ENCODE data around the gene PROC.

PROC gene

DNA sequence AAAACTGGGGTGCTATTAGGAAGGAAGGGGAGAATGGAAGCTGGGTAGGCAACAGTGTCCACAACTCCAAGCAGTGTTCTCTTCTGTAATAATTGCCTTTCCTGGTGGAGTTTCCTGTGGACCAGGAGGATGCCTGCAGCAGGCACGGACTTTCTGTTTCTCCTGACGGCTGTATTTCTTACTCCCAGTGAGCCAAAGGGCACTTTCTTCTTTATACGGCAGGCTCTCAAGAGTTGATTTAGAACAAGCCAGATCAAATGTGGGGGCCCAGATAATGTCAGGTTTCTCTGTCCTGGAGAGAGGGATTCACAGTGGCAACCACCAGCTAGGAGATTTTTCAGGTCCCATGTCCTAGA, 13.0 kb upstream of the PROC start:
- H3K4me2 ChIP-seq (ENCODE audit: insufficient read depth, low read length), result no peak overlapping the region
- DNase-seq, result no peak
- no peak for ATAC-seq (ENCODE audit: insufficient read depth, low read depth)

GRCh38 chr2:127406454-127406853, 11.8 kb upstream of the PROC start:
- no peaks in the 10 kb centered on the region for H3K27me3 ChIP-seq (ENCODE audit: insufficient read depth, low read length, poor library complexity)
- no peak for ATAC-seq (ENCODE audit: insufficient read depth, low read depth)

More for the DNA sequence above, 13.0 kb upstream of the PROC start:
- Histone ChIP-seq H3K79me2 (ENCODE audit: insufficient read depth, low read length) (no peaks in the 10 kb centered on the region), H3K27ac (ENCODE audit: low read length) (no peak overlapping the region), H4K20me1 (ENCODE audit: insufficient read depth, low read length) (no peaks in the 10 kb centered on the region), H3K27me3 (ENCODE audit: insufficient read depth, low read length, poor library complexity) (no peaks in the 10 kb centered on the region), H3K4me3 (ENCODE audit: low read depth in 1 of 2, low read length in 2 of 2) (no peak overlapping the region), H3K9ac (ENCODE audit: low read depth, low read length) (no peak overlapping the region), H3K36me3 (ENCODE audit: insufficient read depth, low read length) (no peaks in the 10 kb centered on the region), H3K9me3 (ENCODE audit: insufficient read depth, low read length, severe bottlenecking) (no peaks in the 10 kb centered on the region), H3K4me1 (ENCODE audit: insufficient read depth, low read length) (peaks cover 18% of the 10 kb centered on the region), H2AFZ (ENCODE audit: low read depth, low read length) (no peak overlapping the region)
- TF ChIP-seq CTCF (IDR thresholded peaks at IDR 0.05; ENCODE audit: borderline replicate concordance, extremely low read depth, low read length, poor library complexity, severe bottlenecking) (no peak), EZH2 (IDR thresholded peaks at IDR 0.05; ENCODE audit: borderline replicate concordance, low read depth, low read length, severe bottlenecking) (no peak)

GRCh38 chr2:127407091-127407490, 11.1 kb upstream of the PROC start:
- H4K20me1 ChIP-seq (ENCODE audit: insufficient read depth, low read length), result no peaks in the 10 kb centered on the region
- peak overlapping the region in 1 of 2 experiments; percentile 44; a peak in 1 of 4 replicates for H3K4me3 ChIP-seq (ENCODE audit: low read depth in 1 of 2, low read length in 2 of 2)
- H3K4me1 ChIP-seq (ENCODE audit: insufficient read depth, low read length), result peaks cover 18% of the 10 kb centered on the region
- no peak for ATAC-seq (ENCODE audit: insufficient read depth, low read depth)
- H3K9me3 ChIP-seq (ENCODE audit: insufficient read depth, low read length, severe bottlenecking), result no peaks in the 10 kb centered on the region
- no peak for DNase-seq
- no peaks in the 10 kb centered on the region for H3K27me3 ChIP-seq (ENCODE audit: insufficient read depth, low read length, poor library complexity)
- H3K79me2 ChIP-seq (ENCODE audit: insufficient read depth, low read length), result no peaks in the 10 kb centered on the region
- peak overlapping the region; percentile 43 for H3K9ac ChIP-seq (ENCODE audit: low read depth, low read length)
- no peaks in the 10 kb centered on the region for H3K36me3 ChIP-seq (ENCODE audit: insufficient read depth, low read length)
- H3K4me2 ChIP-seq (ENCODE audit: insufficient read depth, low read length), result peak overlapping the region; percentile 69
- H2AFZ ChIP-seq (ENCODE audit: low read depth, low read length), result peak overlapping the region; percentile 77
- TF ChIP-seq EZH2 (IDR thresholded peaks at IDR 0.05; ENCODE audit: borderline replicate concordance, low read depth, low read length, severe bottlenecking) (no peak), CTCF (IDR thresholded peaks at IDR 0.05; ENCODE audit: borderline replicate concordance, extremely low read depth, low read length, poor library complexity, severe bottlenecking) (no peak)
- H3K27ac ChIP-seq (ENCODE audit: low read length), result peak overlapping the region; percentile 70

More at GRCh38 chr2:127406454-127406853, 11.8 kb upstream of the PROC start:
- no peak overlapping the region for H3K9ac ChIP-seq (ENCODE audit: low read depth, low read length)
- no peaks in the 10 kb centered on the region for H4K20me1 ChIP-seq (ENCODE audit: insufficient read depth, low read length)
- no peak overlapping the region for H3K4me2 ChIP-seq (ENCODE audit: insufficient read depth, low read length)
- TF ChIP-seq CTCF (IDR thresholded peaks at IDR 0.05; ENCODE audit: borderline replicate concordance, extremely low read depth, low read length, poor library complexity, severe bottlenecking), result no peak
- no peak for TF ChIP-seq EZH2 (IDR thresholded peaks at IDR 0.05; ENCODE audit: borderline replicate concordance, low read depth, low read length, severe bottlenecking)
- H3K36me3 ChIP-seq (ENCODE audit: insufficient read depth, low read length), result no peaks in the 10 kb centered on the region
- no peaks in the 10 kb centered on the region for H3K9me3 ChIP-seq (ENCODE audit: insufficient read depth, low read length, severe bottlenecking)
- H3K27ac ChIP-seq (ENCODE audit: low read length), result no peak overlapping the region
- peaks cover 18% of the 10 kb centered on the region for H3K4me1 ChIP-seq (ENCODE audit: insufficient read depth, low read length)
- no peak for DNase-seq
- no peaks in the 10 kb centered on the region for H3K79me2 ChIP-seq (ENCODE audit: insufficient read depth, low read length)
- no peak overlapping the region for H2AFZ ChIP-seq (ENCODE audit: low read depth, low read length)
- no peak overlapping the region for H3K4me3 ChIP-seq (ENCODE audit: low read depth in 1 of 2, low read length in 2 of 2)

DNA sequence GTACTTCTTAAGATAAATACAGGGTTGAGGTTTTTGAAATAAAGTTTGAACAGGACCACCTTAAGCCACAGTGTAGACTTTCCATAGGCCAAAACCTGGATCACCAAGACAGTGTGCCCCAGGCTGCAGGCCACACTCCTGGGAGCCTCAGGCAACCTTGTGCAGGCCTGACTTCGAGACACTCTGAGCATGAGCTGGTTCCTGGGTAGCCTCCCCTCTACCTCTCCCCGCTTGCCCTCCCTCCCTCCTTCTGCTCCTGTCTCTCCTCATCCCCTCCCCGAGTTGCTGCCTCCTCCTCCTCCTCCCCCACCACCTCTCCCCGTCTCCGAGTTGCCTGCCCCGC, 10.6 kb upstream of the PROC start:
- H3K4me2 ChIP-seq (ENCODE audit: insufficient read depth, low read length), result peak overlapping the region; percentile 69
- H3K36me3 ChIP-seq (ENCODE audit: insufficient read depth, low read length), result no peaks in the 10 kb centered on the region
- ATAC-seq (ENCODE audit: insufficient read depth, low read depth) (peak; percentile 80), DNase-seq (no peak)
- no peaks in the 10 kb centered on the region for H3K79me2 ChIP-seq (ENCODE audit: insufficient read depth, low read length)
- peak overlapping the region; percentile 43 for H3K9ac ChIP-seq (ENCODE audit: low read depth, low read length)
- peaks cover 18% of the 10 kb centered on the region for H3K4me1 ChIP-seq (ENCODE audit: insufficient read depth, low read length)
- peak overlapping the region; percentile 70 for H3K27ac ChIP-seq (ENCODE audit: low read length)
- H4K20me1 ChIP-seq (ENCODE audit: insufficient read depth, low read length), result no peaks in the 10 kb centered on the region
- no peak for TF ChIP-seq EZH2 (IDR thresholded peaks at IDR 0.05; ENCODE audit: borderline replicate concordance, low read depth, low read length, severe bottlenecking)
- no peak for TF ChIP-seq CTCF (IDR thresholded peaks at IDR 0.05; ENCODE audit: borderline replicate concordance, extremely low read depth, low read length, poor library complexity, severe bottlenecking)
- no peaks in the 10 kb centered on the region for H3K9me3 ChIP-seq (ENCODE audit: insufficient read depth, low read length, severe bottlenecking)
- peak overlapping the region; percentile 77 for H2AFZ ChIP-seq (ENCODE audit: low read depth, low read length)
- no peaks in the 10 kb centered on the region for H3K27me3 ChIP-seq (ENCODE audit: insufficient read depth, low read length, poor library complexity)
- peak overlapping the region in 1 of 2 experiments; percentile 44; a peak in 2 of 4 replicates for H3K4me3 ChIP-seq (ENCODE audit: low read depth in 1 of 2, low read length in 2 of 2)

Data from DND-41 (cell line).